ENCODE results near the gene ID3.
"Not testable (repeated sequence)": the region's sequence is repeated elsewhere in the genome, so short reads cannot be mapped to it uniquely, and the experiment has no call there.

- TF ChIP-seq CTCF (tag by site-specific recombination; IDR thresholded peaks at IDR 0.05); HOXA7 (CRISPR knock-in tag; IDR thresholded peaks at IDR 0.05; ENCODE audit: borderline replicate concordance); GLI4 (tag by site-specific recombination; IDR thresholded peaks at IDR 0.05): not testable (repeated sequence)
Observed at GRCh38 chr1:23542940-23543339, 16.4 kb downstream of the ID3 start.

Data from HEK293 (cell line).